Stimulated activated CD4-positive, alpha-beta T cell treated with anti-CD3 and anti-CD28 coated beads, Interleukin-2, amount 100 ng/mL, for 4 hours (primary cell): Measurements from ENCODE around the gene PITPNM1.
"Not testable (repeated sequence)": the region's sequence is repeated elsewhere in the genome, so short reads cannot be mapped to it uniquely, and the experiment has no call there.

ENCODE experiments used
- DNase-seq: peaks from one replicate; pipeline ENCODE4 v3.0.0-alpha.2; 2020; ENCODE audit warnings: low read depth

The PITPNM1 gene

GRCh38 chr11:67489885-67490726 is 15.1 kb downstream of the PITPNM1 start:
- no peak for DNase-seq

- no peak for DNase-seq
Observed at GRCh38 chr11:67489203-67489884, 15.8 kb downstream of the PITPNM1 start.

GRCh38 chr11:67486481-67487195 is 18.5 kb downstream of the PITPNM1 start:
- no peak for DNase-seq

- DNase-seq: not testable (repeated sequence)
Observed at GRCh38 chr11:67485873-67486361, 19.2 kb downstream of the PITPNM1 start.

- DNase-seq: no peak
Observed at GRCh38 chr11:67484847-67485311, 20.3 kb downstream of the PITPNM1 start.

GRCh38 chr11:67483831-67484665 is 21.1 kb downstream of the PITPNM1 start:
- no peak for DNase-seq

GRCh38 chr11:67482827-67483798 is 22.1 kb downstream of the PITPNM1 start, which contains the start of gene AIP:
Gene AIP (plus strand): TSS chr11:67483026. CDS start chr11:67483159, 133 bp downstream.
- peak; percentile 96 for DNase-seq

GRCh38 chr11:67482275-67482826 is 22.8 kb downstream of the PITPNM1 start:
- no peak for DNase-seq

- not testable (repeated sequence) for DNase-seq
Observed at GRCh38 chr11:67477344-67478050, 27.7 kb downstream of the PITPNM1 start.

GRCh38 chr11:67476692-67477091 is 28.5 kb downstream of the PITPNM1 start:
- not testable (repeated sequence) for DNase-seq

GRCh38 chr11:67472882-67473281 is 32.3 kb downstream of the PITPNM1 start:
- no peak for DNase-seq

- DNase-seq: no peak
Observed at GRCh38 chr11:67470337-67471002, 34.7 kb downstream of the PITPNM1 start.

- DNase-seq: no peak
Observed at GRCh38 chr11:67469508-67469811, 35.7 kb downstream of the PITPNM1 start.

GRCh38 chr11:67468759-67469507 is 36.2 kb downstream of the PITPNM1 start, which contains the start of gene TMEM134:
Gene TMEM134 (minus strand): TSS chr11:67469251. CDS start chr11:67469192, 59 bp downstream.
- DNase-seq: peak; percentile 87

GRCh38 chr11:67468456-67468758 is 36.8 kb downstream of the PITPNM1 start:
- DNase-seq: no peak

- DNase-seq: no peak
Observed at GRCh38 chr11:67468056-67468455, 37.1 kb downstream of the PITPNM1 start.

- DNase-seq: no peak
Observed at GRCh38 chr11:67466962-67467771, 38.0 kb downstream of the PITPNM1 start.
